Peyer's patch (tissue), 4 donors: ENCODE measurements around the gene CD44.

Source experiments
- POLR2A ChIP-seq, 2 donors: fragments of 450-650 bp; IDR thresholded peaks; one replicate each; pipeline ENCODE4 v1.5.1; 2017; ENCODE audit warnings: antibody characterized with exemption in 2 of 2, mild to moderate bottlenecking in 2 of 2, moderate library complexity in 2 of 2
- TF ChIP-seq, protein P1 (sequence below), 6 experiments: fragments of 450-650 bp in 4 of 6; fragments of 200-600 bp in 2 of 6; sonication (generic) in 1 of 6; IDR thresholded peaks; one replicate each; pipeline ENCODE4 v1.5.1; 2017 to 2019; ENCODE audit warnings: antibody characterized with exemption in 6 of 6, mild to moderate bottlenecking in 3 of 6, moderate library complexity in 1 of 6

DNA sequence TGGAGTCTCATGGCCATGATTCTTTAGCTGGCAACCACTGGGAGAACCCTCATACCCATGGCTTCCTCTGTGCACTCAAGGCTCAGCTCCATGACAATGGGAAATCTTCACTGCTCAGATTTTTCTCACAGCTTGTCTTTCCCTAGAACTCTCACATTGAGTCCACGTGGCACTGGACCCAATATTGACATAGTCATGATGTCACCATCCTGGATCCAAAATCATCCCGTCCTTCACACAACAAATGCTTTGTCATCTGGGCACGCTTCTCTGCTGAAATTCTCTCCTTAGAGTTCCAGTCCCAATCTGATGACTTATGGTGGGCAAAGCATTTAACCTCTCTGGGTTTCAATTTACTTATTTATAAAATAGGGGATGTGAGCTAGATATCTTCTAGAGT is 37.7 kb upstream of the CD44 start:
- TF ChIP-seq, protein P1, sequence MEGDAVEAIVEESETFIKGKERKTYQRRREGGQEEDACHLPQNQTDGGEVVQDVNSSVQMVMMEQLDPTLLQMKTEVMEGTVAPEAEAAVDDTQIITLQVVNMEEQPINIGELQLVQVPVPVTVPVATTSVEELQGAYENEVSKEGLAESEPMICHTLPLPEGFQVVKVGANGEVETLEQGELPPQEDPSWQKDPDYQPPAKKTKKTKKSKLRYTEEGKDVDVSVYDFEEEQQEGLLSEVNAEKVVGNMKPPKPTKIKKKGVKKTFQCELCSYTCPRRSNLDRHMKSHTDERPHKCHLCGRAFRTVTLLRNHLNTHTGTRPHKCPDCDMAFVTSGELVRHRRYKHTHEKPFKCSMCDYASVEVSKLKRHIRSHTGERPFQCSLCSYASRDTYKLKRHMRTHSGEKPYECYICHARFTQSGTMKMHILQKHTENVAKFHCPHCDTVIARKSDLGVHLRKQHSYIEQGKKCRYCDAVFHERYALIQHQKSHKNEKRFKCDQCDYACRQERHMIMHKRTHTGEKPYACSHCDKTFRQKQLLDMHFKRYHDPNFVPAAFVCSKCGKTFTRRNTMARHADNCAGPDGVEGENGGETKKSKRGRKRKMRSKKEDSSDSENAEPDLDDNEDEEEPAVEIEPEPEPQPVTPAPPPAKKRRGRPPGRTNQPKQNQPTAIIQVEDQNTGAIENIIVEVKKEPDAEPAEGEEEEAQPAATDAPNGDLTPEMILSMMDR (IDR thresholded peaks at IDR 0.05): no peak
- TF ChIP-seq POLR2A (IDR thresholded peaks at IDR 0.05): no peak
